HepG2 (cell line): ENCODE measurements around the gene MICA. TPM values are rescaled to one million over a fixed set of nuclear protein-coding genes. Genes with fewer than 3 reads are reported as not detected.

Source experiments
- ATF3 ChIP-seq: sonication (generic); formaldehyde crosslinking; IDR thresholded peaks from 2 replicates; pipeline ENCODE4 v1.4.0; 2020; ENCODE audit warnings: missing genetic modification reagents
- CBX5 ChIP-seq: sonication (generic); formaldehyde crosslinking; IDR thresholded peaks from 2 replicates; pipeline ENCODE4 v1.4.0; 2020; ENCODE audit warnings: missing genetic modification reagents, borderline replicate concordance
- CERS6 ChIP-seq: sonication (generic); formaldehyde crosslinking; IDR thresholded peaks from 2 replicates; pipeline ENCODE4 v1.5.0; 2020; ENCODE audit warnings: missing genetic modification reagents
- GTF2F1 ChIP-seq: fragments of 150-350 bp; IDR thresholded peaks from 2 replicates; pipeline ENCODE4 v1.6.1; 2014; ENCODE audit warnings: low read length
- HNF1B ChIP-seq: sonication (generic); formaldehyde crosslinking; IDR thresholded peaks from 2 replicates; pipeline ENCODE4 v1.5.1; 2020; ENCODE audit warnings: mild to moderate bottlenecking, moderate library complexity, missing genetic modification reagents
- IRF9 ChIP-seq: sonication (generic); formaldehyde crosslinking; IDR thresholded peaks from 2 replicates; pipeline ENCODE4 v1.8.0; 2022; ENCODE audit warnings: missing genetic modification reagents, mild to moderate bottlenecking, borderline replicate concordance
- MLLT10 ChIP-seq: sonication (generic); formaldehyde crosslinking; IDR thresholded peaks from 2 replicates; pipeline ENCODE4 v1.4.0; 2020; ENCODE audit warnings: missing genetic modification reagents
- NFKBIZ ChIP-seq: IDR thresholded peaks from 2 replicates; pipeline ENCODE4 v1.6.1; 2018; ENCODE audit warnings: missing genetic modification reagents, missing compliant biosample characterization
- RFXANK ChIP-seq: IDR thresholded peaks from 2 replicates; pipeline ENCODE4 v1.6.1; 2016
- SNAPC4 ChIP-seq: sonication (generic); formaldehyde crosslinking; IDR thresholded peaks from 2 replicates; pipeline ENCODE4 v1.4.0; 2020; ENCODE audit warnings: mild to moderate bottlenecking, missing genetic modification reagents
- SRSF1 ChIP-seq: fragments of 200-400 bp; formaldehyde crosslinking; optimal IDR thresholded peaks from 2 replicates; pipeline ENCODE3; 2017; ENCODE audit warnings: mild to moderate bottlenecking, low read depth, low read length, moderate library complexity
- ZBTB10 ChIP-seq: sonication (generic); formaldehyde crosslinking; IDR thresholded peaks from 2 replicates; pipeline ENCODE4 v1.4.0; 2020; ENCODE audit warnings: missing genetic modification reagents, borderline replicate concordance
- ZNF768 ChIP-seq: sonication (generic); formaldehyde crosslinking; IDR thresholded peaks from 2 replicates; pipeline ENCODE4 v1.4.0; 2020; ENCODE audit warnings: missing genetic modification reagents
- ZSCAN25 ChIP-seq: sonication (generic); formaldehyde crosslinking; IDR thresholded peaks from 2 replicates; pipeline ENCODE4 v1.8.0; 2022; ENCODE audit warnings: mild to moderate bottlenecking, missing genetic modification reagents
- polyA plus RNA-seq, 8 experiments: library from polyadenylated mRNA; depleted of rRNA in 3 of 8; stranded (reverse) in 7 of 8; unstranded in 1 of 8; fragments of >200 nt; fragmentation: Illumina TruSeq in 4 of 8; extraction: Trizol in 4 of 8; gene quantifications; 2 replicates each; pipeline versions ENCODE4 v1.2.1 to v1.2.3, GENCODE V29; 2011 to 2016; ENCODE audit warnings: low read depth in 4 of 8, missing spikeins in 1 of 8, mixed read lengths in 1 of 8; ENCODE audit not compliant: insufficient read depth in 1 of 8
- total RNA-seq, 5 experiments: library from RNA; depleted of rRNA; stranded (reverse); fragments of >200 nt; fragmentation: Illumina TruSeq; extraction: Trizol; gene quantifications; 2 replicates each; pipeline ENCODE4 v1.2.3, GENCODE V29; 2016; ENCODE audit warnings: low read depth in 1 of 5

The MICA gene
- total and polyA plus RNA-seq, 2 of the 13 experiments (the other 11 are each of a cell fraction or from before 2014, with no cell fraction given) = 21.6 to 38.1 TPM

GRCh38 chr6:31462026-31462963, 58.9 kb downstream of the MICA start (continued):
- 0 out of 2 replicates have a peak, but pooled peaks have one; percentile 41 for TF ChIP-seq SNAPC4
- no peak for TF ChIP-seq GTF2F1
- TF ChIP-seq ATF3 (CRISPR knock-in tag) = no peak
- TF ChIP-seq MLLT10 (CRISPR knock-in tag) = no peak
- peak; percentile 40; the same call in 1 of the 2 replicates for TF ChIP-seq HNF1B (CRISPR knock-in tag)
- no peak for TF ChIP-seq IRF9 (CRISPR knock-in tag)
- TF ChIP-seq CERS6 = no peak
- no peak for TF ChIP-seq RFXANK
- TF ChIP-seq CBX5 (CRISPR knock-in tag) = no peak
- no peak for TF ChIP-seq NFKBIZ (CRISPR knock-in tag)
- TF ChIP-seq ZNF768 (CRISPR knock-in tag) = no peak
- TF ChIP-seq SRSF1 = no peak
- no peak for TF ChIP-seq ZBTB10 (CRISPR knock-in tag)
- no peak for TF ChIP-seq ZSCAN25 (CRISPR knock-in tag)
